Measurements from ENCODE around the gene ANKRD34C. TPM values are rescaled to one million over a fixed set of nuclear protein-coding genes. Genes with fewer than 3 reads are reported as not detected.

ANKRD34C gene
- total and polyA plus RNA-seq, 9 of the 15 experiments (the other 6 are each of a cell fraction or from before 2014, with no cell fraction given): 0.01 TPM; not detected in 8

- TF ChIP-seq, protein P1, sequence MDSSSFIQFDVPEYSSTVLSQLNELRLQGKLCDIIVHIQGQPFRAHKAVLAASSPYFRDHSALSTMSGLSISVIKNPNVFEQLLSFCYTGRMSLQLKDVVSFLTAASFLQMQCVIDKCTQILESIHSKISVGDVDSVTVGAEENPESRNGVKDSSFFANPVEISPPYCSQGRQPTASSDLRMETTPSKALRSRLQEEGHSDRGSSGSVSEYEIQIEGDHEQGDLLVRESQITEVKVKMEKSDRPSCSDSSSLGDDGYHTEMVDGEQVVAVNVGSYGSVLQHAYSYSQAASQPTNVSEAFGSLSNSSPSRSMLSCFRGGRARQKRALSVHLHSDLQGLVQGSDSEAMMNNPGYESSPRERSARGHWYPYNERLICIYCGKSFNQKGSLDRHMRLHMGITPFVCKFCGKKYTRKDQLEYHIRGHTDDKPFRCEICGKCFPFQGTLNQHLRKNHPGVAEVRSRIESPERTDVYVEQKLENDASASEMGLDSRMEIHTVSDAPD (CRISPR knock-in tag; IDR thresholded peaks at IDR 0.05): no peak
- TF ChIP-seq C11orf30 (IDR thresholded peaks at IDR 0.05; ENCODE audit: low read depth) (no peak), RFX7 (CRISPR knock-in tag; IDR thresholded peaks at IDR 0.05) (no peak), EGR1 (conservative IDR thresholded peaks at IDR 0.05) (no peak)
Observed at GRCh38 chr15:79321876-79322275, 39.4 kb downstream of the ANKRD34C start (continued).

DNA sequence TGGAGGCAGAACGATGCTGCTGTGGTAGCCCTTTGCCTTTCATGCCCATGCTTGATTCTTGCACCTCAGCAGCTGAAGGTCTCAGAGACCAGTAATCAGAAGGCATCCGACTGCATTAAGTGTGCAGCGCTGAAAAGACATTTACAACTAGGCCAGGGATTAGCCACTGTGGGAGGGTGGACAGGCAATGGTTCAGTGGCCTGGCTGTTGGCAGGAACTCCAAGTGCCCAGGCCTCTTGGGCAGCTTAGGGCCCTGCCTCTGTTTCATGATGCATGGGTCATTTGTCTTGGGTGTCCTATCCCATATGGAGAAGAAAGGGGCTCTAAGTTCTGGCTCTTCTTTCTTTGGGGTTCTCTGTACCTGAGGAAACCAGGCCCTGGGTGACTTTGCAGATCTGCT, 39.8 kb downstream of the ANKRD34C start:
- H3K27me3 ChIP-seq (ENCODE audit: control insufficient read depth in 2 of 2, insufficient read depth in 2 of 2, low read length in 2 of 2): no peaks in the 10 kb centered on the region
- no TSS peak for BruUV-seq (replicated peaks)
- ATAC-seq: no peak
- DNase-seq (ENCODE audit: extremely low read depth in 1 of 4, low spot score in 3 of 4): no peak
- peaks cover 75% of the 10 kb centered on the region for H3K36me3 ChIP-seq (ENCODE audit: control insufficient read depth, insufficient read depth, low read length)
- WGBS (ENCODE audit: insufficient coverage, low coverage, missing lambda C conversion rate): 100% methylated on average over 3 of the region's 3 CpGs
- CTCF ChIA-PET (ENCODE audit: low intra/inter-chr PET ratio): no interaction called here
- POLR2A ChIA-PET: interaction anchor here (1.0 to 2.0 kb wide), 2 partner anchors 11 to 13 kb away, joined by 3 to 11 read pairs; partner anchors contain the start of gene TMED3
- H3K4me2 ChIP-seq (ENCODE audit: insufficient read depth, low read length): no peak overlapping the region
- H3K4me3 ChIP-seq: no peak overlapping the region
- peaks cover 2% of the 10 kb centered on the region for H3K9me1 ChIP-seq (ENCODE audit: control insufficient read depth, insufficient read depth, low read length)
- intact Hi-C loops (cut with micrococcal nuclease) (no loop called here), in situ Hi-C loops (cut with MboI) (no loop called here)
- H3K27ac ChIP-seq (ENCODE audit: extremely low read depth, low read depth, low read length): no peak overlapping the region
- H3K9me3 ChIP-seq (replicated peaks; ENCODE audit: control insufficient read depth, insufficient read depth, low read depth, low read length): no peaks in the 10 kb centered on the region
- H2AFZ ChIP-seq (ENCODE audit: low read depth, low read length): no peak overlapping the region
- no peak for FAIRE-seq
- no peaks in the 10 kb centered on the region; the same call in 2 of the 3 replicates for H3K79me2 ChIP-seq (ENCODE audit: control insufficient read depth, insufficient read depth, low read length)
- H3K9ac ChIP-seq (ENCODE audit: insufficient read depth in 1 of 2, low read depth in 2 of 2, low read length in 2 of 2): peak overlapping the region in 1 of 2 experiments; percentile 41; a peak in 1 of 4 replicates
- H4K20me1 ChIP-seq (replicated peaks; ENCODE audit: control insufficient read depth, insufficient read depth, low read length): no peaks in the 10 kb centered on the region; the same call in 1 of the 2 replicates
- H3K4me1 ChIP-seq (replicated peaks in 1 of 2; ENCODE audit: control insufficient read depth in 2 of 2, insufficient read depth in 2 of 2, low read length in 2 of 2): no peaks in the 10 kb centered on the region
- TF ChIP-seq TAL1 (IDR thresholded peaks at IDR 0.05) (no peak), PCBP2 (IDR thresholded peaks at IDR 0.05; ENCODE audit: low read depth, low read length, poor library complexity, severe bottlenecking) (no peak), SMARCE1 (IDR thresholded peaks at IDR 0.05) (no peak), ZNF239 (CRISPR knock-in tag; IDR thresholded peaks at IDR 0.05) (no peak), POLR2B (IDR thresholded peaks at IDR 0.05; ENCODE audit: low read depth, partially characterized antibody) (no peak), HDAC6 (IDR thresholded peaks at IDR 0.05; ENCODE audit: low read depth, low read length) (no peak), ZNF785 (CRISPR knock-in tag; IDR thresholded peaks at IDR 0.05) (no peak), ZC3H8 (IDR thresholded peaks at IDR 0.05) (no peak), SRSF3 (IDR thresholded peaks at IDR 0.05; ENCODE audit: insufficient read depth, low read length) (no peak)
- TF ChIP-seq, protein P2, sequence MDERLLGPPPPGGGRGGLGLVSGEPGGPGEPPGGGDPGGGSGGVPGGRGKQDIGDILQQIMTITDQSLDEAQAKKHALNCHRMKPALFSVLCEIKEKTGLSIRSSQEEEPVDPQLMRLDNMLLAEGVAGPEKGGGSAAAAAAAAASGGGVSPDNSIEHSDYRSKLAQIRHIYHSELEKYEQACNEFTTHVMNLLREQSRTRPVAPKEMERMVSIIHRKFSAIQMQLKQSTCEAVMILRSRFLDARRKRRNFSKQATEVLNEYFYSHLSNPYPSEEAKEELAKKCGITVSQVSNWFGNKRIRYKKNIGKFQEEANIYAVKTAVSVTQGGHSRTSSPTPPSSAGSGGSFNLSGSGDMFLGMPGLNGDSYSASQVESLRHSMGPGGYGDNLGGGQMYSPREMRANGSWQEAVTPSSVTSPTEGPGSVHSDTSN (CRISPR knock-in tag; IDR thresholded peaks at IDR 0.05; ENCODE audit: low read depth): no peak
- TF ChIP-seq, protein P2 (tag; conservative IDR thresholded peaks at IDR 0.05; ENCODE audit: low read depth): no peak
- TF ChIP-seq, protein P3, sequence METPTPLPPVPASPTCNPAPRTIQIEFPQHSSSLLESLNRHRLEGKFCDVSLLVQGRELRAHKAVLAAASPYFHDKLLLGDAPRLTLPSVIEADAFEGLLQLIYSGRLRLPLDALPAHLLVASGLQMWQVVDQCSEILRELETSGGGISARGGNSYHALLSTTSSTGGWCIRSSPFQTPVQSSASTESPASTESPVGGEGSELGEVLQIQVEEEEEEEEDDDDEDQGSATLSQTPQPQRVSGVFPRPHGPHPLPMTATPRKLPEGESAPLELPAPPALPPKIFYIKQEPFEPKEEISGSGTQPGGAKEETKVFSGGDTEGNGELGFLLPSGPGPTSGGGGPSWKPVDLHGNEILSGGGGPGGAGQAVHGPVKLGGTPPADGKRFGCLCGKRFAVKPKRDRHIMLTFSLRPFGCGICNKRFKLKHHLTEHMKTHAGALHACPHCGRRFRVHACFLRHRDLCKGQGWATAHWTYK (CRISPR knock-in tag; IDR thresholded peaks at IDR 0.05): no peak
- TF ChIP-seq, protein P4, sequence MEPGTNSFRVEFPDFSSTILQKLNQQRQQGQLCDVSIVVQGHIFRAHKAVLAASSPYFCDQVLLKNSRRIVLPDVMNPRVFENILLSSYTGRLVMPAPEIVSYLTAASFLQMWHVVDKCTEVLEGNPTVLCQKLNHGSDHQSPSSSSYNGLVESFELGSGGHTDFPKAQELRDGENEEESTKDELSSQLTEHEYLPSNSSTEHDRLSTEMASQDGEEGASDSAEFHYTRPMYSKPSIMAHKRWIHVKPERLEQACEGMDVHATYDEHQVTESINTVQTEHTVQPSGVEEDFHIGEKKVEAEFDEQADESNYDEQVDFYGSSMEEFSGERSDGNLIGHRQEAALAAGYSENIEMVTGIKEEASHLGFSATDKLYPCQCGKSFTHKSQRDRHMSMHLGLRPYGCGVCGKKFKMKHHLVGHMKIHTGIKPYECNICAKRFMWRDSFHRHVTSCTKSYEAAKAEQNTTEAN (CRISPR knock-in tag; IDR thresholded peaks at IDR 0.05): no peak

Measured in K562 (cell line).